HUES48 (cell line): ENCODE data around the gene DPY19L3.
"Not testable (repeated sequence)": the region's sequence is repeated elsewhere in the genome, so short reads cannot be mapped to it uniquely, and the experiment has no call there.

Source experiments
- H3K27ac ChIP-seq: one replicate; pipeline ENCODE4 v1.7.0; 2013; ENCODE audit warnings: low read depth, low read length, inconsistent platforms
- H3K27me3 ChIP-seq: 2 replicates; pipeline ENCODE4 v1.6.1; 2013; ENCODE audit warnings: mild to moderate bottlenecking, low read length; ENCODE audit not compliant: control insufficient read depth, insufficient read depth
- H3K36me3 ChIP-seq: 2 replicates; pipeline ENCODE4 v1.6.1; 2013; ENCODE audit warnings: low read length; ENCODE audit not compliant: control insufficient read depth, insufficient read depth
- H3K4me1 ChIP-seq: 2 replicates; pipeline ENCODE4 v1.6.1; 2013; ENCODE audit warnings: mild to moderate bottlenecking, low read length; ENCODE audit not compliant: control insufficient read depth, insufficient read depth
- H3K4me3 ChIP-seq: 2 replicates; pipeline ENCODE4 v1.5.1; 2013; ENCODE audit warnings: mild to moderate bottlenecking, low read depth, low read length
- H3K9ac ChIP-seq: 2 replicates; pipeline ENCODE4 v1.6.1; 2013; ENCODE audit warnings: mild to moderate bottlenecking, low read depth, low read length, moderate library complexity
- H3K9me3 ChIP-seq: 2 replicates; pipeline ENCODE4 v1.6.1; 2013; ENCODE audit warnings: low read length; ENCODE audit not compliant: control insufficient read depth, insufficient read depth

The DPY19L3 gene

DNA sequence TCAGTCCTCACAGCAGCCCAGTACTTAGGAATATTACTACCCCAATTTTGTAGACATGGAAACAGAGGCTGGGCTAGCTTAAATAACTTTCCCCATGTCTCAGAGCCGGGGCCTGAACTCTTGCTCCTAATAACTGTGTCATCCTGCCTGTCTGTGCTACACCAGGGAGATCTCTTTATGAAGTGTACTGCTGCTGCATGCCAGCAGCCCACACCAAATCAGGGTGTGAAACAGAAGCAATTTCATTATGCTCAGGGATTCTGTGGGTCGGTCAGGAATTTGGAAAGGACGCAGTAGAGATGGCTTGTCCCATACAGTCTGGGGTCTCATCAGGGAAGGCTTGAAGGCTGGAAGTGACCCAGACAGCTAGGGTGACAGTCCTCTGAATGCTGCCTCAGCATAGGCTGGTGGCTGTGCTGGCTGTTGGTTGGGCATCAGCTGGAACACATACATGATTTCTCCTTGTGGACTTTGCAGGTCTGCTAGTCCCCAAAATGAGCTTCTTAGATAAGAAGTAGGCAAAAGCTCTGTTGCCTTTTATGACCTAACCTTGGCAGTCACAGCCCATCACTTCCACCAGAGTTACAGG is 37.5 kb upstream of the DPY19L3 start:
- Histone ChIP-seq H3K27me3 (no peaks in the 10 kb centered on the region), H3K27ac (no peak overlapping the region), H3K4me1 (no peaks in the 10 kb centered on the region), H3K4me3 (no peak overlapping the region), H3K9me3 (no peaks in the 10 kb centered on the region), H3K9ac (no peak overlapping the region), H3K36me3 (peaks cover 61% of the 10 kb centered on the region)

- no peak overlapping the region for H3K27ac ChIP-seq
- H3K36me3 ChIP-seq = peaks cover 60% of the 10 kb centered on the region
- no peak overlapping the region for H3K9ac ChIP-seq
- H3K4me3 ChIP-seq = no peak overlapping the region
- H3K9me3 ChIP-seq = no peaks in the 10 kb centered on the region
- H3K4me1 ChIP-seq = no peaks in the 10 kb centered on the region
- no peaks in the 10 kb centered on the region for H3K27me3 ChIP-seq
These were observed 36.8 kb upstream of the DPY19L3 start for GRCh38 chr19:32368787-32369186.

DNA sequence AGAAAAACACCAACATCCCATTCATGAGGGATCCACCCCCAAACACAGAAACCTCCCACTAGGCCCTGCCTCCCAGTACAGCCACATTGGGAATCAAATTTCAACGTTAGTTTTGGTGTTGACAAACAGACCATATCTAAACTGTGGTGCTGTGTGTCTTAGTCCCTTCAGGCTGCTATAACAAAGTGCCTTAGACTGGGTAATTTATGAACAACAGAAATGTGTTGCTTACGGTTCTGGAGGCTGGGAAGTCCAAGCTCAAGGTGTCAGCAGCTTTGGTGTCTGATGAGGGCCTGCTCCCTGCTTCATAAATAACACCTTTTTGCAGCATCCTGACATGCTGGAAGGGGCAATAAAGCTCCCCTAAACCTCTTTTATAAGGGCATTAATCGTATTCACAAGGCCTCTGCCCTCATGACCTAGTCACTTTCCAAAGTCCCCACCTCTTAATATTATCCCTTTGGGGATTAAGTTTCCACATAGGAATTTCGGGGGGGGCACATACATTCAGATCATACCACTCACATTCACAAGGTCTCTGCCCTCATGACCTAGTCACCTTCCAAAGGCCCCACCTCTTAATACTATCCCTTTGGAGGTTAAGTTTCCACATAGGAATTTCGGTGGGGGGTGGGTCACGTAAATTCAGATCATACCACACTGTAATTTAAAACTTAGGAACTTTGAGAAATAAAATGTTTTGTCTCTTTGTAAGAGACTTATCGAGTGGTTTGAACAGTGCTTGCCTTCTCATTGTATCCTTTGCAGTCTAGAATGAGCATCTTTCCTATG is 32.6 kb upstream of the DPY19L3 start:
- H3K4me1 ChIP-seq = no peaks in the 10 kb centered on the region
- H3K27ac ChIP-seq = peak overlapping the region; percentile 72
- H3K36me3 ChIP-seq = peaks cover 56% of the 10 kb centered on the region
- no peak overlapping the region for H3K4me3 ChIP-seq
- H3K9ac ChIP-seq = no peak overlapping the region; the same call in 1 of the 2 replicates
- no peaks in the 10 kb centered on the region for H3K9me3 ChIP-seq
- H3K27me3 ChIP-seq = no peaks in the 10 kb centered on the region

GRCh38 chr19:32373585-32374295 is 31.8 kb upstream of the DPY19L3 start:
- no peaks in the 10 kb centered on the region for H3K27me3 ChIP-seq
- H3K9me3 ChIP-seq = no peaks in the 10 kb centered on the region
- peak overlapping the region; percentile 8; the same call in 1 of the 2 replicates for H3K9ac ChIP-seq
- no peaks in the 10 kb centered on the region for H3K4me1 ChIP-seq
- peak overlapping the region; percentile 72 for H3K27ac ChIP-seq
- H3K4me3 ChIP-seq = no peak overlapping the region
- peaks cover 59% of the 10 kb centered on the region for H3K36me3 ChIP-seq

DNA sequence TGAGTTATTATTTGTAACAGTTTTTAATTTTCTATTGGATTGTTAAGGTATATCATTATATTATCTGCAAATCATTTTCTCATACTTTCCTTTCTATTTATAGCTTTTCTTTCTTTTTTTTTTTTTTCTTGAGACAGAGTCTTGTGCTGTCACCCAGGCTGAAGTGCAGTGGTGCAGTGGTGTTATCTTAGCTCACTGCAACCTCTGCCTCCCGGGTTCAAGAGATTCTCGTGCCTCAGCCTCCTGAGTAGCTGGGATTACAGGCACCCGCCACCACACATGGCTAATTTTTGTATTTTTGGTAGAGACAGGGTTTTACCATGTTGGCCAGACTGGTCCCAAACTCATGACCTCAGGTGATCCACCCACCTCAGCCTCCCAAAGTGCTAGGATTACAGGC is 31.2 kb upstream of the DPY19L3 start:
- H3K4me1 ChIP-seq, H3K4me3 ChIP-seq, H3K9me3 ChIP-seq, H3K27ac ChIP-seq, H3K27me3 ChIP-seq, H3K9ac ChIP-seq: not testable (repeated sequence)
- H3K36me3 ChIP-seq = peaks cover 63% of the 10 kb centered on the region

GRCh38 chr19:32377088-32377487 is 28.5 kb upstream of the DPY19L3 start:
- H3K36me3 ChIP-seq = peaks cover 76% of the 10 kb centered on the region
- not testable (repeated sequence) for H3K9ac ChIP-seq, H3K4me1 ChIP-seq, H3K27me3 ChIP-seq, H3K9me3 ChIP-seq, H3K27ac ChIP-seq, H3K4me3 ChIP-seq

DNA sequence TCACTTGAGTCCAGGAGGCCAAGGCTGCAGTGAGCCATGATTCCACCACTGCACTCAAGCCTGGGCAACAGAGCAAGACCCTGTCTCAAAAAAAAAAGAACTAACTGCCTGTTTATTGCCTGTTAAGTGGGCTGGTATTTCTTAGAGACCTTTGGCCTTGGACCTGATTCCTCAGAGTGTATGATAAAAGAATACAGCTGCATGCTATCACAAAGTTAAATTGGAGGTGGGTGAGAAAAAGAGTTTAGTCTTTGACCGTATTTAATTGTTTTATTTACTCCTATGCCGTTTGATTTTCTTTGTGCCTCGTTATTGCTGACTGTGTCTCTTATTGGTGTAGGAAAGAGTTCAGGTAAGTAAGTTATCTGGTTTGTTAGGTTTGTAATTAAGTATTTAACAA is 25.3 kb upstream of the DPY19L3 start:
- H3K27ac ChIP-seq = no peak overlapping the region
- H3K4me1 ChIP-seq = no peaks in the 10 kb centered on the region
- H3K27me3 ChIP-seq = no peaks in the 10 kb centered on the region
- H3K9ac ChIP-seq = no peak overlapping the region
- H3K9me3 ChIP-seq = no peaks in the 10 kb centered on the region
- no peak overlapping the region for H3K4me3 ChIP-seq
- H3K36me3 ChIP-seq = peaks cover 81% of the 10 kb centered on the region

- Histone ChIP-seq H3K27me3 (no peaks in the 10 kb centered on the region), H3K4me3 (no peak overlapping the region), H3K27ac (no peak overlapping the region), H3K9me3 (no peaks in the 10 kb centered on the region), H3K36me3 (peaks cover 26% of the 10 kb centered on the region), H3K9ac (no peak overlapping the region), H3K4me1 (no peaks in the 10 kb centered on the region)
These were observed 17.7 kb upstream of the DPY19L3 start for GRCh38 chr19:32387701-32388392.

GRCh38 chr19:32388393-32388855 is 17.1 kb upstream of the DPY19L3 start:
- H3K9me3 ChIP-seq = no peaks in the 10 kb centered on the region
- H3K27me3 ChIP-seq = no peaks in the 10 kb centered on the region
- H3K27ac ChIP-seq = no peak overlapping the region
- H3K4me3 ChIP-seq = no peak overlapping the region
- H3K4me1 ChIP-seq = no peaks in the 10 kb centered on the region
- H3K9ac ChIP-seq = no peak overlapping the region
- H3K36me3 ChIP-seq = peaks cover 20% of the 10 kb centered on the region

GRCh38 chr19:32392901-32393300 is 12.7 kb upstream of the DPY19L3 start:
- Histone ChIP-seq H3K4me1 (no peaks in the 10 kb centered on the region), H3K36me3 (peaks cover 3% of the 10 kb centered on the region; the same call in 1 of the 2 replicates), H3K27me3 (no peaks in the 10 kb centered on the region), H3K9me3 (no peaks in the 10 kb centered on the region), H3K4me3 (no peak overlapping the region), H3K27ac (no peak overlapping the region), H3K9ac (no peak overlapping the region)
